H1 (cell line): Measurements from ENCODE around the gene CFAP97D1. TPM values are rescaled to one million over a fixed set of nuclear protein-coding genes. Genes with fewer than 3 reads are reported as not detected.

Experiments used
- CTCF ChIA-PET: fragments of 300-600 bp; sonication (Branson Sonifier 250); formaldehyde crosslinking; loops from one replicate; lab custom pipeline; 2021; ENCODE audit not compliant: partially characterized antibody; lab: Charles Lee
- POLR2A ChIA-PET: fragments of 300-600 bp; sonication (Branson Sonifier 250); formaldehyde crosslinking; loops from one replicate; lab custom pipeline; 2021; ENCODE audit warnings: inconsistent platforms; ENCODE audit not compliant: partially characterized antibody; lab: Charles Lee
- DNase-seq, 2 experiments: peaks; one replicate each; pipeline versions ENCODE4 v3.0.0 to v3.0.0-alpha.2; 2010 to 2022; ENCODE audit warnings: low spot score in 2 of 2, low read depth in 1 of 2, mixed read lengths in 1 of 2
- FAIRE-seq: peaks from 2 replicates; lab custom pipeline; 2011; peaks lifted over from hg19 to GRCh38; lab: Jason Lieb, UNC
- H2AFZ ChIP-seq: 2 replicates; pipeline ENCODE4 v1.8.1; 2012; ENCODE audit warnings: low read length, inconsistent platforms
- H2AK5ac ChIP-seq: 2 replicates; pipeline ENCODE4 v1.6.1; 2013; ENCODE audit warnings: low read depth, low read length
- H2BK120ac ChIP-seq: replicated peaks from 2 replicates; pipeline ENCODE3; 2013; ENCODE audit warnings: low read depth, low read length, inconsistent platforms
- H2BK12ac ChIP-seq: 2 replicates; pipeline ENCODE4 v1.6.1; 2013; ENCODE audit warnings: low read depth, low read length
- H2BK15ac ChIP-seq: 2 replicates; pipeline ENCODE4 v1.6.1; 2013; ENCODE audit warnings: low read length
- H2BK20ac ChIP-seq: 2 replicates; pipeline ENCODE4 v1.6.1; 2013; ENCODE audit warnings: low read length
- H2BK5ac ChIP-seq: 2 replicates; pipeline ENCODE4 v1.6.1; 2013; ENCODE audit warnings: low read depth, low read length
- H3K14ac ChIP-seq: 2 replicates; pipeline ENCODE4 v1.6.1; 2013; ENCODE audit warnings: inconsistent platforms; ENCODE audit not compliant: insufficient read length
- H3K18ac ChIP-seq: 2 replicates; pipeline ENCODE4 v1.6.1; 2013; ENCODE audit warnings: low read length; ENCODE audit errors: extremely low read depth
- H3K23ac ChIP-seq: 2 replicates; pipeline ENCODE4 v1.6.1; 2013; ENCODE audit warnings: inconsistent platforms; ENCODE audit not compliant: insufficient read length
- H3K23me2 ChIP-seq: 2 replicates; pipeline ENCODE4 v1.6.1; 2013; ENCODE audit warnings: low read depth, low read length
- H3K27ac ChIP-seq: 2 replicates; pipeline ENCODE4 v1.6.1; 2011; ENCODE audit warnings: low read depth, low read length, inconsistent platforms
- H3K27me3 ChIP-seq, 4 experiments: replicated peaks in 1 of 4; 1 replicate in 1 of 4; 2 replicates in 3 of 4; pipeline versions ENCODE4 v1.6.1 to v1.8.1; 2011 to 2013; ENCODE audit warnings: low read length in 3 of 4, mild to moderate bottlenecking in 3 of 4, inconsistent platforms in 2 of 4, mixed read lengths in 2 of 4, moderate library complexity in 1 of 4; ENCODE audit not compliant: control insufficient read depth in 3 of 4, insufficient read depth in 3 of 4; ENCODE audit errors: extremely low read depth in 1 of 4
- H3K36me3 ChIP-seq, 4 experiments: 2 replicates each; pipeline versions ENCODE4 v1.6.1 to v1.8.1; 2011 to 2013; ENCODE audit warnings: mild to moderate bottlenecking in 4 of 4, low read length in 3 of 4, moderate library complexity in 2 of 4, control low read depth in 1 of 4, inconsistent platforms in 1 of 4; ENCODE audit not compliant: insufficient read depth in 4 of 4, control insufficient read depth in 2 of 4
- H3K4ac ChIP-seq: replicated peaks from 2 replicates; pipeline ENCODE3; 2013; ENCODE audit warnings: low read length, low read depth, mixed read lengths, inconsistent platforms; ENCODE audit not compliant: insufficient read length
- H3K4me1 ChIP-seq, 4 experiments: replicated peaks in 1 of 4; 1 replicate in 1 of 4; 2 replicates in 3 of 4; pipeline versions ENCODE4 v1.6.1 to v1.8.1; 2011 to 2013; ENCODE audit warnings: low read length in 3 of 4, inconsistent platforms in 2 of 4, mixed read lengths in 1 of 4; ENCODE audit not compliant: insufficient read depth in 4 of 4, control insufficient read depth in 3 of 4
- H3K4me2 ChIP-seq, 2 experiments: 2 replicates each; pipeline versions ENCODE4 v1.6.1 to v1.8.1; 2011 to 2013; ENCODE audit warnings: low read depth in 2 of 2, low read length in 2 of 2, control low read depth in 1 of 2, inconsistent platforms in 1 of 2, mild to moderate bottlenecking in 1 of 2; ENCODE audit not compliant: insufficient read depth in 1 of 2
- H3K4me3 ChIP-seq, 4 experiments: fragments of 200-600, 300-600 bp in 1 of 4; sonication (generic), shearing (Covaris generic), sonication (Bioruptor Twin) in 1 of 4; 2 replicates each; pipeline versions ENCODE4 v1.5.1 to v1.8.1; 2011 to 2016; ENCODE audit warnings: low read length in 4 of 4, low read depth in 3 of 4, control low read depth in 2 of 4, inconsistent platforms in 2 of 4, mild to moderate bottlenecking in 2 of 4, mixed read lengths in 1 of 4, moderate library complexity in 1 of 4; ENCODE audit not compliant: insufficient read depth in 2 of 4; ENCODE audit errors: extremely low read depth in 1 of 4
- H3K56ac ChIP-seq: replicated peaks from 2 replicates; pipeline ENCODE3; 2013; ENCODE audit warnings: low read depth, mild to moderate bottlenecking, mixed read lengths, low read length, inconsistent platforms; ENCODE audit not compliant: insufficient read length
- H3K79me1 ChIP-seq: 2 replicates; pipeline ENCODE4 v1.6.1; 2013; ENCODE audit warnings: low read depth, low read length, control low read depth
- H3K79me2 ChIP-seq, 2 experiments: 2 replicates each; pipeline versions ENCODE4 v1.6.1 to v1.8.1; 2012 to 2013; ENCODE audit warnings: low read length in 2 of 2, mild to moderate bottlenecking in 2 of 2, inconsistent platforms in 1 of 2; ENCODE audit not compliant: insufficient read depth in 2 of 2, control insufficient read depth in 1 of 2
- H3K9ac ChIP-seq, 4 experiments: replicated peaks in 1 of 4; 1 replicate in 1 of 4; 2 replicates in 3 of 4; pipeline versions ENCODE4 v1.6.1 to v1.8.1; 2011 to 2013; ENCODE audit warnings: low read depth in 3 of 4, low read length in 3 of 4, control low read depth in 2 of 4, mild to moderate bottlenecking in 2 of 4, moderate library complexity in 2 of 4, inconsistent platforms in 1 of 4; ENCODE audit errors: extremely low read depth in 1 of 4
- H3K9me3 ChIP-seq, 2 experiments: 2 replicates each; pipeline versions ENCODE4 v1.6.1 to v1.8.1; 2012 to 2013; ENCODE audit warnings: mild to moderate bottlenecking in 2 of 2, moderate library complexity in 2 of 2, control low read depth in 1 of 2, inconsistent platforms in 1 of 2, low read depth in 1 of 2, low read length in 1 of 2, mixed read lengths in 1 of 2; ENCODE audit not compliant: insufficient read depth in 2 of 2
- H4K20me1 ChIP-seq, 2 experiments: replicated peaks in 1 of 2; 2 replicates each; pipeline versions ENCODE3 to v1.8.1; 2011 to 2013; ENCODE audit warnings: inconsistent platforms in 2 of 2, low read length in 2 of 2, mild to moderate bottlenecking in 1 of 2; ENCODE audit not compliant: insufficient read depth in 2 of 2, control insufficient read depth in 1 of 2
- H4K5ac ChIP-seq: 2 replicates; pipeline ENCODE4 v1.6.1; 2013; ENCODE audit warnings: low read length, low read depth, mixed read lengths, inconsistent platforms; ENCODE audit not compliant: insufficient read length
- H4K8ac ChIP-seq: 2 replicates; pipeline ENCODE4 v1.8.0; 2013; ENCODE audit warnings: mild to moderate bottlenecking, moderate library complexity, low read length, inconsistent platforms; ENCODE audit not compliant: insufficient read depth; ENCODE audit errors: extremely low read depth
- H4K91ac ChIP-seq: replicated peaks from 2 replicates; pipeline ENCODE3; 2013; ENCODE audit warnings: low read length, mixed read lengths, inconsistent platforms; ENCODE audit not compliant: insufficient read length
- SP1 ChIP-seq: IDR thresholded peaks from 2 replicates; pipeline ENCODE4 v1.6.1; 2011; ENCODE audit warnings: low read depth, low read length
- WGBS, 2 experiments: shearing (Covaris generic) in 1 of 2; methylation state at CpG; one replicate each; pipeline versions ENCODE4 v1.1.6 to v1.1.7; 2013 to 2015; ENCODE audit warnings: low lambda C conversion rate in 2 of 2, mixed read lengths in 2 of 2, inconsistent platforms in 1 of 2, low coverage in 1 of 2, missing lambda C conversion rate in 1 of 2; ENCODE audit not compliant: insufficient replicate concordance in 2 of 2, insufficient coverage in 1 of 2, insufficient read length in 1 of 2; ENCODE audit errors: extremely low coverage in 1 of 2, missing lambda C conversion rate in 1 of 2; 5-methylcytosine and 5-hydroxymethylcytosine counted together
- polyA plus RNA-seq, 7 experiments: library from polyadenylated mRNA; depleted of rRNA in 3 of 7; stranded (reverse) in 5 of 7; unstranded in 2 of 7; fragments of >200 nt in 5 of 7; fragments of 200-250 nt in 2 of 7; gene quantifications; 1 replicate in 5 of 7; 2 replicates in 1 of 7; 4 replicates in 1 of 7; pipeline versions ENCODE4 v1.2.1 to v1.2.3, GENCODE V29; 2011 to 2013; ENCODE audit warnings: missing spikeins in 2 of 7, mixed read lengths in 2 of 7
- total RNA-seq: library from RNA; stranded (reverse); fragmentation: NEBNext Ultra II Directional; extraction: Animal tissue kit (Norgen Biotek cat#: 25700); gene quantifications from 2 replicates; pipeline ENCODE4 v1.2.1, GENCODE V29; 2021

The CFAP97D1 gene
- total and polyA plus RNA-seq, 2 of the 8 experiments (the other 6 are each of a cell fraction or from before 2014, with no cell fraction given) = 0.02 to 0.07 TPM

GRCh38 chr17:43767053-43767712 lies 13.1 kb upstream of the CFAP97D1 start:
- Histone ChIP-seq H3K4me3 (no peak overlapping the region), H2BK12ac (no peak overlapping the region), H4K91ac (no peak overlapping the region), H3K14ac (no peak overlapping the region), H3K36me3 (peaks cover 0 to 10% (median 4%) of the 10 kb centered on the region in 4 experiments; a peak in 3 of 8 replicates), H4K5ac (no peak overlapping the region), H3K9ac (no peak overlapping the region), H3K23ac (no peak overlapping the region), H2BK20ac (no peak overlapping the region), H3K4ac (no peak overlapping the region), H4K8ac (no peak overlapping the region), H4K20me1 (no peaks in the 10 kb centered on the region), H2AFZ (no peak overlapping the region), H3K27ac (no peak overlapping the region), H3K27me3 (no peaks in the 10 kb centered on the region), H2AK5ac (no peak overlapping the region), H3K23me2 (no peaks in the 10 kb centered on the region), H3K79me1 (no peaks in the 10 kb centered on the region; the same call in 1 of the 2 replicates), H3K9me3 (no peaks in the 10 kb centered on the region), H3K18ac (no peak overlapping the region), H2BK15ac (no peak overlapping the region), H3K79me2 (no peaks in the 10 kb centered on the region), H3K4me2 (no peak overlapping the region), H3K56ac (no peak overlapping the region), H2BK120ac (no peak overlapping the region), H2BK5ac (no peak overlapping the region), H3K4me1 (no peaks in the 10 kb centered on the region)
- WGBS, 2 experiments = 88% methylated on average over 6 of the region's 6 CpGs; no CpG with 5 or more reads in 1 of the 2 experiments
- FAIRE-seq = no peak
- ChIA-PET CTCF (interaction anchor here (0.6 to 15.3 kb wide), 33 partner anchors 8 to 244 kb away, joined by 3 to 220 read pairs (median 4); partner anchors contain the start of genes CD300LG, CFAP97D1 and SOST), POLR2A (interaction anchor here (0.6 to 1.4 kb wide), 4 partner anchors 11 to 736 kb away, joined by 3 to 5 read pairs (median 3); partner anchors contain the start of gene GPATCH8)
- DNase-seq = no peak
- TF ChIP-seq SP1 = no peak
